ENCODE data around the gene CADPS.

Gene CADPS

DNA sequence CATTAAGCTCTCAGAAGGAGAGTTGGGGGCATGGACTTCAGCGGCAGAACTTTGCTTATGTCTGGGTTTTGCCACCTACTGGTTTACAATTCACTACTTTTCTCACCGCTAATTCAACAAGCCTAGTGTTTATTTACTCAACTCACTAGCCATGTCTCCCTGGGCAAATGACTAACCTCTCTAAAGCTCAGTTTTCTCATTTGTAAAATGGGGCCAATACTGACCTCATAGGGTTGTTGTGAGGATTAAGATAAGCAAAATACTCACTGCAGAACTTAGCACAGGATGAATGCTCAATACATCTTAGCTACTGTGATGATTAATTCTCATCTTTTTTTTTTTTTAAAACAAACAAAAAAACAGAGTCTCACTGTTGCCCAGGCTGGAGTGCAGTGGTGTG lies 106.3 kb downstream of the CADPS start:
- TF ChIP-seq GATA3 (IDR thresholded peaks at IDR 0.05; ENCODE audit: low read depth, low read length) (no peak), GATA2 (IDR thresholded peaks at IDR 0.05; ENCODE audit: low read depth, low read length) (no peak)

GRCh38 chr3:62761711-62762110 lies 113.5 kb downstream of the CADPS start:
- TF ChIP-seq GATA3 (IDR thresholded peaks at IDR 0.05; ENCODE audit: low read depth, low read length) (no peak), GATA2 (IDR thresholded peaks at IDR 0.05; ENCODE audit: low read depth, low read length) (no peak)

DNA sequence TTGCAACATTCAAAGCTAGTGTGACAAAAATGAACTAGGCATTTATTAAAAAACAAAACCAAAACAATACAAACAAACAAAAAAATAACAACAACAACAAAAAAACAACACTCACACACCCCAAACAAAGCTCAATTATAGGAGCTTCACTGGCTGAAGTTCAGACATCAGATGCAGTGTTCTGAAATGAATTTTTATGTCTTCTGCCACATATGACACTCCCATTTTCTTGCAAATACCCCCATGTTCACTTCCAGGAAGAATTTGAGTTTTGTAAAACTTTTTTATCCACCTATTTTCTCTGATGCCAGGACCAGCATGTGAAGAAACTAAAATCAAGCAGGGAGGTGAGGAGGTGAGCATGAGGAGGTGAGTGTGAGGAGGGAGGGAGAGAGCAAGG lies 113.9 kb downstream of the CADPS start:
- no peak for TF ChIP-seq GATA3 (IDR thresholded peaks at IDR 0.05; ENCODE audit: low read depth, low read length)
- TF ChIP-seq GATA2 (IDR thresholded peaks at IDR 0.05; ENCODE audit: low read depth, low read length): no peak

DNA sequence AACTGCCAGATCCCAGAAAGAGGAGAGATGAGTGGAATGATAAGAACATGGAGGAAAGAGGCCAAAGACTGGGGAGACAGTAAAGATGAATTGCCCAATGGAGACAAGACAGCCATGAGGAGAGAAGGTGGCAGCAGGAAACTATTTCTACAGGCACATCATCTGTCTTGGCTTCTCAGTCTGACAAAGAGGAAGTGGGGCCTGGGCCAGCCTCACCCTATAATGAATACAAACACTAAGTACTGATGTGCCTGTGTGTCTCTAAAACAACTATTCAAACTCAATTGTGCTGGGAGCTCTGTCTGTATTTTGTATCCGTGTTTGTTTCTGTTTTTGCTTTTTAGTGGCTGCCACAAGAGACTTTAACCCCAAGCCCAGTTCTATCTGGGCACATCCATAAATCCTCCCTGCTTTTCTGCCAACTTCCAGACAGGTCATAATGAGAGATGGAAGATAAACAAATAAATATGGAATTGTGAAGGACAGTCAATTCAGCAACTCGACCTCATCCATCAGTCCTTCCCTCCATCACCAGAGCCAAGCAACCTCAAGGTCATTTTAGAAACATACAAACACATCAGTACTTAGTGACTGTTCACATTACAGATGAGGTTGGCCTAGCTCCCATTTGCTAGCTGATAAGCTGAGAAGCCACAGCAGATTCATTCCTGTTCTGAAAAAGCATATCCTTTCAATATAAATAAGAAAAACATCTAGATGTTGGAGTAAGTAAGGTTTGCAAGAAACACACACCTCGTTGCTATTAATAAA lies 116.7 kb downstream of the CADPS start:
- TF ChIP-seq GATA2 (IDR thresholded peaks at IDR 0.05; ENCODE audit: low read depth, low read length) (peak; percentile 84), GATA3 (IDR thresholded peaks at IDR 0.05; ENCODE audit: low read depth, low read length) (no peak)

- no peak for TF ChIP-seq GATA2 (IDR thresholded peaks at IDR 0.05; ENCODE audit: low read depth, low read length)
- no peak for TF ChIP-seq GATA3 (IDR thresholded peaks at IDR 0.05; ENCODE audit: low read depth, low read length)
Observed at GRCh38 chr3:62757045-62757444, 118.2 kb downstream of the CADPS start.

- TF ChIP-seq GATA2 (IDR thresholded peaks at IDR 0.05; ENCODE audit: low read depth, low read length) (no peak), GATA3 (IDR thresholded peaks at IDR 0.05; ENCODE audit: low read depth, low read length) (no peak)
Observed at GRCh38 chr3:62755285-62755684, 119.9 kb downstream of the CADPS start.

DNA sequence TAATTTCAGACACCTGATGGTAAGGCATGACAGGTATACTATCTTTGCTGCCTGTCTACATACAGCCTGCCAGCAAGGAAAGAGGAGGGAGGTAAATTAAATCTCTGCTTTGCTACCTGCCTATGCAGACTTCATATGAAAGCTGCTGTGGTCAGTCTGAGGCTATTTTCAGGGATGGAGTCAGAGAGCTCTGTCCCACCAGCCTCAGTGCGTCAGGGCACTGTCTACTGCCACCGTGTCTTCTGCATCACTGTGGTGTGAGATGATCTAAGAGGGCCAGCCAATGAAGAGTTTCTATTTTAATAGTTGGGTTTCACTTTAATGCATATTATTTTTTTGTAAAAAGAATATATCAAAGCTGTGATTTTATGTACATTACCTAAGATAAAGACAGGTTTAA lies 125.6 kb downstream of the CADPS start:
- TF ChIP-seq GATA2 (IDR thresholded peaks at IDR 0.05; ENCODE audit: low read depth, low read length) (no peak), GATA3 (IDR thresholded peaks at IDR 0.05; ENCODE audit: low read depth, low read length) (no peak)

DNA sequence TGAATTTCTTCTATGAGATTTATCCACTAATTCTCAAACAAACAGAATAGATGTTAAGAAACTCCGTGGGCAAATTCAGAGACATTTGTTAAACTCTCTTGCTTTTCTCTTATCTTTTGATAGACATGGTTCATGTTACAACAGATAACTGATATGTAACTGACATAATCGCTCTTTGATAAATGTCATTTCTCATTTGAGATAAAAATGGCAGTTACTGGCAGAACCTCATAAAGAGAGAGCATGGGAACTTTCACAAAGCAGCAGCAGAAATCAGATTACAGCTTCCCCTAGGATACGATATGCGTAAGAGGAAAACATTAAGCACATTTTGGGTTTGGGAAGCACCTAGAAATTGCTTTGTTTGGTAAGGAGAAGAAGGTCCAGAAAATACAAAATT lies 126.1 kb downstream of the CADPS start:
- TF ChIP-seq GATA2 (IDR thresholded peaks at IDR 0.05; ENCODE audit: low read depth, low read length): peak; percentile 87; the same call in 1 of the 2 replicates
- peak; percentile 93 for TF ChIP-seq GATA3 (IDR thresholded peaks at IDR 0.05; ENCODE audit: low read depth, low read length)

DNA sequence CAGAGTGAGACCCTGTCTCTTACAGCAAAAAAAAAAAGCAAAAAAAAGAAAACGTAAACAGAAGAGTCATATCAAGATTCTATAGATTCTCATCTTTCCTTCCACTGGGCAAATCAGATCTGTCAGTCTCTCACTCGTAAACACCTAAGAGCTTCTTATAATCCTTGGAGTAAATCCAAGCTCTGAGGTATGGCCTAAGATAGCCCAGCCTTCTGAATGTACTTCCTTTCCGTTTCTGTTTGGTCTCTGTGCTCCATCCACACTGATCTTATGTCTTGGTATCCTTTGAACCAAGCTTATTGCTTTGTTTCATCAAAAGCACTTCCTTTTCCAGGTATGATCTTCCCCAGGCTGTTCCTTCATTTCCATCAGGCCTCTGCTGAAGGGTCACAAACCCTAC lies 137.8 kb downstream of the CADPS start:
- TF ChIP-seq GATA3 (IDR thresholded peaks at IDR 0.05; ENCODE audit: low read depth, low read length) (no peak), GATA2 (IDR thresholded peaks at IDR 0.05; ENCODE audit: low read depth, low read length) (no peak)

GRCh38 chr3:62735510-62735909 lies 139.7 kb downstream of the CADPS start:
- TF ChIP-seq GATA3 (IDR thresholded peaks at IDR 0.05; ENCODE audit: low read depth, low read length) (no peak), GATA2 (IDR thresholded peaks at IDR 0.05; ENCODE audit: low read depth, low read length) (no peak)

GRCh38 chr3:62732183-62732904 lies 142.9 kb downstream of the CADPS start:
- TF ChIP-seq GATA3 (IDR thresholded peaks at IDR 0.05; ENCODE audit: low read depth, low read length) (no peak), GATA2 (IDR thresholded peaks at IDR 0.05; ENCODE audit: low read depth, low read length) (no peak)

GRCh38 chr3:62727981-62728380 lies 147.2 kb downstream of the CADPS start:
- TF ChIP-seq GATA3 (IDR thresholded peaks at IDR 0.05; ENCODE audit: low read depth, low read length) (no peak), GATA2 (IDR thresholded peaks at IDR 0.05; ENCODE audit: low read depth, low read length) (no peak)

DNA sequence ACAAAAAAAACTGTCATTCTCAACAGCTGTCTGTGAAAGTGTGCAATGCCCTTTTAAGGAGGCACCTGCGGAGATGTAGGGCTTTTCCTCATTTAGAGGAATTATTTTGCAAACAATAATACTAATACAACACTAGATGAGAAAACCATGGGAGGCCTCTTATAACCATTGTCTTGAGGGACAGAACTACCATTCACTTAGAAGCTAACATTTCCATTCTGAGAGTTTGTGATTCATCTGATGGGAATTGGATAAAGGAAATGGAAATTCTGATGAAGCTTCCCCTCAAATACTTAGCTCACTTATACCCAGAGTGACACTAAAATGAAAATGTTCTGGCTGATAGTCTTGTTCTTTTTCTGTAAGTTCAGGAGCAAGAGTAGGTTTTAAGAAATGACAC lies 147.7 kb downstream of the CADPS start:
- TF ChIP-seq GATA3 (IDR thresholded peaks at IDR 0.05; ENCODE audit: low read depth, low read length): no peak
- no peak for TF ChIP-seq GATA2 (IDR thresholded peaks at IDR 0.05; ENCODE audit: low read depth, low read length)

- TF ChIP-seq GATA2 (IDR thresholded peaks at IDR 0.05; ENCODE audit: low read depth, low read length) (no peak), GATA3 (IDR thresholded peaks at IDR 0.05; ENCODE audit: low read depth, low read length) (no peak)
Observed at GRCh38 chr3:62724503-62724902, 150.7 kb downstream of the CADPS start.

DNA sequence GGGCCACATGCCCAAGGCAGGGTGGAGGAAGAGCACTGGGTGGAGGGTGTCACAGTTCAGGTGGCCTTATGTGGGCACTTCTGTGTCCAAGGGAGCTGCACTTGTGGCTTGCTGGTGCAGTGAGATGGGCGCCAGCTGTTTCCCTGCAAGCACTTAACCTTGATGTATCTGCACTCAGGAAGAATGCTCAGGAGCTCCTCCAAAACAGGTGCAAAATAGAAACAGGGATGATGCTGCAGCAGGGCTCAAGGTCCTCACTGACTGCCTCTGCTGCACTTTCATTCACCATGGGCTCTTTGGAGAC lies 151.3 kb downstream of the CADPS start:
- TF ChIP-seq GATA2 (IDR thresholded peaks at IDR 0.05; ENCODE audit: low read depth, low read length): no peak
- no peak for TF ChIP-seq GATA3 (IDR thresholded peaks at IDR 0.05; ENCODE audit: low read depth, low read length)

All from SH-SY5Y (cell line).